Liver (tissue), 3 donors: ENCODE measurements around the gene NLRC5.

Source experiments
- GABPA ChIP-seq, 2 donors: IDR thresholded peaks in 1 of 2; conservative IDR thresholded peaks in 1 of 2; 2 replicates each; pipeline ENCODE4 v1.6.1; 2016; ENCODE audit warnings: antibody characterized with exemption in 2 of 2, mild to moderate bottlenecking in 1 of 2, moderate library complexity in 1 of 2
- SP1 ChIP-seq: IDR thresholded peaks from 2 replicates; pipeline ENCODE4 v1.6.1; 2018; ENCODE audit warnings: antibody characterized with exemption, mild to moderate bottlenecking
- TAF1 ChIP-seq: conservative IDR thresholded peaks from 2 replicates; pipeline ENCODE4 v1.6.1; 2016; ENCODE audit warnings: antibody characterized with exemption, mild to moderate bottlenecking
- YY1 ChIP-seq: IDR thresholded peaks from 2 replicates; pipeline ENCODE4 v1.6.1; 2016; ENCODE audit warnings: antibody characterized with exemption, mild to moderate bottlenecking
- TF ChIP-seq, protein P1 (sequence below): fragments of 150-350 bp; IDR thresholded peaks from 2 replicates; pipeline ENCODE4 v1.5.1; 2017; ENCODE audit warnings: improper control_type of control experiment, low read depth, low read length; ENCODE audit not compliant: missing input control
- TF ChIP-seq, protein P2 (sequence below): IDR thresholded peaks from 2 replicates; pipeline ENCODE4 v1.6.1; 2016; ENCODE audit warnings: antibody characterized with exemption, mild to moderate bottlenecking
- donor health status: healthy.
- donor health status: healthy.

DNA sequence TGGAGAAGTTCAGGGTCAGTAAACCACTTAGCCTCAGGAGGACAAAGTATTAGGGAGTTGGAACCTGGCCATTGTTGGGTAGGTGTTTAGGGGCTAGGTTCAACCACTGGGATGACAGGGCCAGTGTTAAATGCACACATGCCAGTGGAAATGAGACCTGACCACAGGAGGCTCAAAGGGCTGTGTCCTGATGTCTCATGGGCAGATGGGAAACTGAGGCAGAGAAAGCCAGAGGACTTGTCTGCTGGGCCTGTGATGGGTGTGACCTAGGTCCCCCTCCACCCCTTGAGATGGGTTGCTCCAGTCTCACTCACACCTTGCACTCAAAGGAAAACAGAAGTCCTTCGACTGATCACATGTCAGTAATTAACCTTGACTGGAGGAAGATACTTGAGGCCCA, 119.1 kb downstream of the NLRC5 start:
- TF ChIP-seq, protein P1, sequence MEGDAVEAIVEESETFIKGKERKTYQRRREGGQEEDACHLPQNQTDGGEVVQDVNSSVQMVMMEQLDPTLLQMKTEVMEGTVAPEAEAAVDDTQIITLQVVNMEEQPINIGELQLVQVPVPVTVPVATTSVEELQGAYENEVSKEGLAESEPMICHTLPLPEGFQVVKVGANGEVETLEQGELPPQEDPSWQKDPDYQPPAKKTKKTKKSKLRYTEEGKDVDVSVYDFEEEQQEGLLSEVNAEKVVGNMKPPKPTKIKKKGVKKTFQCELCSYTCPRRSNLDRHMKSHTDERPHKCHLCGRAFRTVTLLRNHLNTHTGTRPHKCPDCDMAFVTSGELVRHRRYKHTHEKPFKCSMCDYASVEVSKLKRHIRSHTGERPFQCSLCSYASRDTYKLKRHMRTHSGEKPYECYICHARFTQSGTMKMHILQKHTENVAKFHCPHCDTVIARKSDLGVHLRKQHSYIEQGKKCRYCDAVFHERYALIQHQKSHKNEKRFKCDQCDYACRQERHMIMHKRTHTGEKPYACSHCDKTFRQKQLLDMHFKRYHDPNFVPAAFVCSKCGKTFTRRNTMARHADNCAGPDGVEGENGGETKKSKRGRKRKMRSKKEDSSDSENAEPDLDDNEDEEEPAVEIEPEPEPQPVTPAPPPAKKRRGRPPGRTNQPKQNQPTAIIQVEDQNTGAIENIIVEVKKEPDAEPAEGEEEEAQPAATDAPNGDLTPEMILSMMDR: no peak
- no peak for TF ChIP-seq SP1
- no peak for TF ChIP-seq TAF1
- TF ChIP-seq, protein P2, sequence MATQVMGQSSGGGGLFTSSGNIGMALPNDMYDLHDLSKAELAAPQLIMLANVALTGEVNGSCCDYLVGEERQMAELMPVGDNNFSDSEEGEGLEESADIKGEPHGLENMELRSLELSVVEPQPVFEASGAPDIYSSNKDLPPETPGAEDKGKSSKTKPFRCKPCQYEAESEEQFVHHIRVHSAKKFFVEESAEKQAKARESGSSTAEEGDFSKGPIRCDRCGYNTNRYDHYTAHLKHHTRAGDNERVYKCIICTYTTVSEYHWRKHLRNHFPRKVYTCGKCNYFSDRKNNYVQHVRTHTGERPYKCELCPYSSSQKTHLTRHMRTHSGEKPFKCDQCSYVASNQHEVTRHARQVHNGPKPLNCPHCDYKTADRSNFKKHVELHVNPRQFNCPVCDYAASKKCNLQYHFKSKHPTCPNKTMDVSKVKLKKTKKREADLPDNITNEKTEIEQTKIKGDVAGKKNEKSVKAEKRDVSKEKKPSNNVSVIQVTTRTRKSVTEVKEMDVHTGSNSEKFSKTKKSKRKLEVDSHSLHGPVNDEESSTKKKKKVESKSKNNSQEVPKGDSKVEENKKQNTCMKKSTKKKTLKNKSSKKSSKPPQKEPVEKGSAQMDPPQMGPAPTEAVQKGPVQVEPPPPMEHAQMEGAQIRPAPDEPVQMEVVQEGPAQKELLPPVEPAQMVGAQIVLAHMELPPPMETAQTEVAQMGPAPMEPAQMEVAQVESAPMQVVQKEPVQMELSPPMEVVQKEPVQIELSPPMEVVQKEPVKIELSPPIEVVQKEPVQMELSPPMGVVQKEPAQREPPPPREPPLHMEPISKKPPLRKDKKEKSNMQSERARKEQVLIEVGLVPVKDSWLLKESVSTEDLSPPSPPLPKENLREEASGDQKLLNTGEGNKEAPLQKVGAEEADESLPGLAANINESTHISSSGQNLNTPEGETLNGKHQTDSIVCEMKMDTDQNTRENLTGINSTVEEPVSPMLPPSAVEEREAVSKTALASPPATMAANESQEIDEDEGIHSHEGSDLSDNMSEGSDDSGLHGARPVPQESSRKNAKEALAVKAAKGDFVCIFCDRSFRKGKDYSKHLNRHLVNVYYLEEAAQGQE: no peak
- TF ChIP-seq GABPA (IDR thresholded peaks at IDR 0.05 in 1 of 2, conservative IDR thresholded peaks at IDR 0.05 in 1 of 2): no peak
- TF ChIP-seq YY1: no peak
